Stimulated activated CD8-positive, alpha-beta memory T cell treated with anti-CD3 and anti-CD28 coated beads, Interleukin-12 subunit alpha, Interleukin-12 subunit beta, amount 100 ng/mL, for 1 hour (primary cell): ENCODE results near the gene IL1RAP.

Source experiments
- DNase-seq: peaks from one replicate; pipeline ENCODE4 v3.0.0-alpha.2; 2020; ENCODE audit warnings: low read depth

Gene IL1RAP

DNA sequence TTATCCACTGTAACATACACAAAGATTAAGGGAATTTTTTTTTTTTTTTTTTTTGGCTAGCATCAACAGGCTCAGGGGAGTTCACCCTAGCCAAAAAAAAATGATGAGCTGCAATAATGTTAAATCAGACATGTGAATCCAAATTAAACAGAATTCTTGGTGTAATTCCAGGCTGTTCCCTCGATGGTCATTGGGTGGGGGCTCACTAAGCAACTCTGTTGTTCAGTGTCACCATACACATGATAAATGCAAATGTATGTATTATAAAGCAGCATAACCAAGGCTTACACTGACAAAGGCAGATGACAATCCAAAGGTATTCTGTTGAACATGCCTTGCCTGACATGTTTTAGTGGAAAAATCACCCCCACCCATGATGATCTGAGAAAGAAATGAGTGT lies 29.0 kb downstream of the IL1RAP start:
- no peak for DNase-seq

DNA sequence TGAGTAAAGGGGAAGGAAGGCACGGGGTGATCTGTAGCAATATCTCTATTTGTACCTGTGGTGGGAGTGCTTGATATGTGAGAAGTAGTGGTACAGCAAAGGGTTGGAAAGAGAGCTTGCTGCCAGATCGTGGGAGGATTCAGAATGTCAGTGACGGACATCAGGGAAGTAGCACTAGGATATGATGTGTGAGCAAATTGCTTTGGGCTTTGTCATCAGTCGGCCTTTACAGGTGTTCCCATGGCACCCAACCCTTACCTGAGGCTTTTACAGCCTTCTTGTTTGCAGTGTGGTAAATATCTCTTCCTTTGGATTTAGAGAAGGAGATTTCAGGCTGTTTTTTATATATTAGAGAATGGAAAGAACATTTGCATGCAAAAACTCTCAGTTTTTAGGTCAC lies 29.8 kb downstream of the IL1RAP start:
- no peak for DNase-seq

DNA sequence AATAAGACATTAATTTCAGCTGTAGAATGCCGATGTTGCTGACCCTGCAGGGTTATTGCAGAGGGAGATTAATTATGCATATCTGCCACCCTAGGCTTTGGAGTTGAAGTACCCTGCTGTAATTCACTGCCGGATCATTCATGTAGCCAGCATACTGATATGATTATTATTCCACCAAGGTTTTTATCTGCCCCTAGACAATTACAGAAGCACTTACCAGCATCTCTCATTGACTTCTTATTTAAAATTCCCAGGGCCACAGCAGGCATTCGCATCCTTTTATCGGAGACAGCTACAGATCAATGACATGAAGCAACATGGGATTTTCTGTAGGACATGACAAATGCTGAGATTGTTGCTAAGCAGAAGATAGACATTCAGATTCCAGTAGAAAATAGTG lies 31.3 kb downstream of the IL1RAP start:
- no peak for DNase-seq

DNA sequence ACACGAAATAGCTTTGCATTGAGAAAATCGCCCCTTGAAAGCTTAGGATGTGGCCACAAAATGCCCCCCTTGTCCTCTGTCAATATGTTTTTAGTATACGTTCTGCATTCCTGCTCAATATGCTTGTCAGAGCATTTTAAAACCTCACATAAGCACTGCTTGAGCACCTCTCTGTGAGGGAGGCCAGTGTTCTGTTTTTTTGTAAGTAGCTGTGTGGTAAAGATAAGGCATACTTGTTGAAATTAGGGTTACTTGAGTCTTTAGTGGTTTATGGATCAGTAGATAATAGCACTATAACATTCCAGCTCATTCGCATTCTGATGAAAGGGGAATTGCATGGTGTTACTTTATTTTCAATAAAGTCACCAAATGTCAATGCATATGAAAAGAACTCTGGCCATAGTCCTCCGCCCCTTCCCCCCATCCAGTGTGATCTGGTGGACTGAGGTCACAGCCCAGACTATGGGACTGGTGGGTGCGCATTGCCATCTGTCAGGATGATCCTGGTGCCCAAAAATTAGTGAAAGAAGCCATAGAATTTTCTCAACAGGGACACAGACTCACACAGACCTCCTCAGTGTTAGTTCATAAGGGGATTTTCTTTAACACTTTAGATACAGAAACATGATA lies 33.1 kb downstream of the IL1RAP start:
- no peak for DNase-seq

DNA sequence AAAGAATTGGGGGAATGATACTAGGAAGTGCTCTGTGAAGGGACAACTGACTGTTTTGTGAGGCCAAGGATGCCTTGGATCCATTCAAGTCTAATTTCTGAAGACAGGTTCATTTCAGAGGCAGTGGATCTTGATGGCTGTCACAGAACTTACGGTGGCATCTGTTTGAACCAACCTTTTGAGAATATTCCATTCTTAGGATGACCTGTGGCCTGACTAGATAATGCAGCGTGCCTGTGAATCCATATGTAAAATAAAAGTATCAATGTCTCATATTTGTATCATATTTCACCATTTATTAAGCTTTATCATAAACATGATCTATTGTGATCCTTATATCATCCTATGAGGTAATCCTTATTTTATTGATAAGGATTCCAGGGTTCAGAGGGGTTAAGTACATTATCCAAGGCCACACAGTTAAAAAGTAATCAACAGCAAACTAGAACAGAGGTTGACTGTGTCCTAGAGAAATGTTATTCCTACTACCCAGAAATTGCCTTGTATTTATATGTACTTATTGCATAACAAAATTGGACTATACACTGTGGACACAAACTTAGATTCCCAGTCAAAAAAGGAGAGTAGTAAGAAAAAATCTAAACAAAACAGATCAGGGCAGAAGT lies 34.3 kb downstream of the IL1RAP start:
- no peak for DNase-seq

DNA sequence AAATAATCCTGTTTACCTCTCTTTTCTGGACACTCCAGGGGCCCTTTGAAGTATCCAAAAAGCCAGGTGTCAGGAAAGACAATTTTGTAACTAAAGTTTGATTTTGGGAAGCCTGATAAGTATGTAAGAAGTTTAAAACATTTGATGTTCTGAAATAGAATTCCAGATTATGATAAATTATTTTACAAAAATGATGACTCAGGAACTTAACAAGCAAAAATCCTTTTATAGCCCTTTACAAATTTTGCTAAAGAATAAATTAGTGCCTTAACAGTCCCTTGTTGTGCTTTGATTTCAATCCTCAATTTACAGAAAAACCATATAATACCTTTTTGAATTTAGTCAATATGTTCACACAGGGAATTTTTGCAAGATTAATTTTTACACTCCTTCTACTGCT lies 38.1 kb downstream of the IL1RAP start:
- no peak for DNase-seq

DNA sequence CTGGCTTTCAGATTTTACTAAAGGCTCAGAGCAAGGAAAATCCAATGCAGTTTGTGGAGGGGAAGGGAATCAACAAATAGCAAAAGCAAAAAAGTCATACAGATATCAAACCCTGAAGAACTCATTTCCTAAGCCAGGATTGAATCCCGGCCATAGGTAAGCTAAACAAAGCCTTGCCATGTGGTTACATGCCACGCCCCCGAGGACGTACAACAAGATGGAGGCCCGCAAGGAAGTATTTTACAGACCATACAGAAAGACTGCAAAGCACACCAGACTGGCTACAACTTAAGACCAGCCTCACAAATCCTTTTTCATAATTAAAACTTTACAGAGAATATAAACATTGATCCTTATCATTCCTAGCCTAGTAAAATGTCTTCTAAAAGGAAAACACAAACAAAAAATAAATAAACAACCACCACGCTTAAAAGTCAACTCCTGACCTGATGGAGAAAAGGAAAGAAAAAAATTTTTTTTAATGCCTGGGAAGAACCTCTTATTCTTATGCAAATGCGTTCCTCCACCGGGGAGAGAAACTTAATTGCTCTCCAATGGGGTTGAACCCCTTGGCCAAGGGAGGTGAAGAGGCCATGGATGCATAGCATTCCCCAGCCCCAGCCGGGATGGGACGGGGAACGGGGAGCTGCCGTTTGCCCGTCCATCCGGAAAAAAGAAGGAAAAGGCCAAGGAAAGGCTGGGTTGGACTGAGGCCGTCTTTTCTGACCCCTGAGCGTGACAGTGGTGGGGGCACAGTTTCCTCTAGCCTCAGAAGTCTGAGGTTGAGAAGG lies 39.3 kb downstream of the IL1RAP start:
- no peak for DNase-seq

DNA sequence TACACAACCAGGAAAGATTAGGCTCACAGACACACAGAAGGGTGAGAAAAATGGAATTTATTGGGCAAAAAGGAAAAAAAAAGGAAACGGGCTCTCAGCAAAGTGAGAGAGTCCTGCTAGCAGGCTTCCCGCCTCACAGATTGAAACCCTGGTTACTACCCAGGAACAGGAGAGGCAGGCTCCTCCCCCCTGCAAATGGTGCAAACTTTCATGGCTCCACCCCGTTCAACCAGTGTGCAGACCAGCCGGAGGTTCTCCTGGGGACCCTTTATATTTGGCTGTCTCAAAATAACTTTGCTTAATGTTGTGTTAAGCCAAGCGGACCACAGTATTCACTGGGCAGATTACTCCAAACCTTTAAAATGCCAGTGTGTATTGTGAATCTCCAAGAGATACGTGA lies 40.3 kb downstream of the IL1RAP start:
- DNase-seq, result no peak

DNA sequence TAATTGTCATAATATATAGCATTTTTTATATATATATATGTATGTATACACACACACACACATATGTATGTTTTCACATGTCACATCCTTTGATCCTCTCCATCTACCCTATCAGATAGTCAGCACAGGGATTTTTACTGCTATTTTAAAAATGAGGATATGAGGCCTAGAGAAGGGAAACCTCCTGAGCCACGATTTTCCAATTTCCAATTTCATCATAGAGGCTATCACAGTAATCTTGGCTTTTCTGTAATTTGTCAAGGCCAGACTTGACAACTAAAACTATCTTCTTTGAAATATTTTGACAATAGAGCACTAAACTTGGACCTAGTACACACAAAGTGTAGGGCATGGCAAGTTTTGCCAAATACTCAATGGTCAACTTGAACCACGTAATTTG lies 42.5 kb downstream of the IL1RAP start:
- no peak for DNase-seq

DNA sequence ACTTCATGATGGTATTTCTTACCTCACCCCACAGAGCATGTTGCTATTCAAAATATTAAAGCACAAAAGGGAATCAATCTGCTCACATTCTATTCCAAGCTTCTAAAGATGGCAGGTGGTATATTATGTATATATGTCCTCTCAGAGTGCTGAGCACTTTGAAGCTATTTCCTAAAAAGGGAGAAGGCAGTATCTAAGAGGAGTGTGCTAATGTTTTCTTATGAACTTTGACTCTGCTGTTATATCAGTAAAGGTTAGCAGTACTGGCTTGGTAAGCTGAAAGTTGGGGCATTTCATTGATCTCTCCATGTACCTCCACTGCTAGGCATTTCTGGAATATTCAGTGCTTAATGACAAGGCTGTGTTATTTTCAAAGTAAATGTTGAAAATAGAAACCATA lies 43.4 kb downstream of the IL1RAP start:
- DNase-seq, result no peak

DNA sequence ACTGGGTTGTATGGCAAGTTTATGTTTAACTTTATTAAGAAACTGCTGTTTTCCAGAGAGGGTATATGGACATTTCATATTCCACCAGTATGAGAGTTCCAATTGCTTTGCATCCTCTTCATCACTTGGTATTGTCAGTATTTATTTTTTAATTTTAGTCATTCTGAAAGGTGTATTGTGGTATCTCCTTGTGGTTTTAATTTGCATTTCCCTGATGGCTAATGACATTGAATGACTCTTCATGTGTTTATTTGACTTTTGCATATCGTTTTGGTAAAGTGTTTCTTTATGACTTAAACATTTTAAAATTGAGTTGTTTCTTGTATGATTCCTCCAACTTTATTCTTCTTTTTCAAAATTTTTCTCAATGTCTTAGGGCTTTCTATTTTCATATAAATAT lies 44.4 kb downstream of the IL1RAP start:
- DNase-seq, result no peak

DNA sequence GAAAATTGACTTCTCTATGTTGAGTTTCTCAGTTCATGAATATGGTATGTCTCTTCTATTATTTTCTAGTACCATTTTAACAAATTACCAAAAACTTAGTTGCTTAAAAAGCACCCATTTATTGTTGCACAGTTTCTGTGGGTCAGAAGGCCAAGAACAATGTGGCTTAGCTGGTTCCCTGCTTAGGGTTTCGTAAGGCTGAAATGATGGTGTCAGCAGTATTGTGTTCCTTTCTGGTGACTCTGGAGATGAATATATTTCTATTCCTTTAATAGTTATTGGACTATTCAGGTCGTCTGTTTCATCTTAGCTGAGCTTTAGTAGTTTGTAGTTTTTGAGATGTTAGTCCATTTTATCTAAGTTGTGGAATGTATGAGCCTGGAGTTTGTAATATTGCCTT lies 44.9 kb downstream of the IL1RAP start:
- DNase-seq, result no peak

DNA sequence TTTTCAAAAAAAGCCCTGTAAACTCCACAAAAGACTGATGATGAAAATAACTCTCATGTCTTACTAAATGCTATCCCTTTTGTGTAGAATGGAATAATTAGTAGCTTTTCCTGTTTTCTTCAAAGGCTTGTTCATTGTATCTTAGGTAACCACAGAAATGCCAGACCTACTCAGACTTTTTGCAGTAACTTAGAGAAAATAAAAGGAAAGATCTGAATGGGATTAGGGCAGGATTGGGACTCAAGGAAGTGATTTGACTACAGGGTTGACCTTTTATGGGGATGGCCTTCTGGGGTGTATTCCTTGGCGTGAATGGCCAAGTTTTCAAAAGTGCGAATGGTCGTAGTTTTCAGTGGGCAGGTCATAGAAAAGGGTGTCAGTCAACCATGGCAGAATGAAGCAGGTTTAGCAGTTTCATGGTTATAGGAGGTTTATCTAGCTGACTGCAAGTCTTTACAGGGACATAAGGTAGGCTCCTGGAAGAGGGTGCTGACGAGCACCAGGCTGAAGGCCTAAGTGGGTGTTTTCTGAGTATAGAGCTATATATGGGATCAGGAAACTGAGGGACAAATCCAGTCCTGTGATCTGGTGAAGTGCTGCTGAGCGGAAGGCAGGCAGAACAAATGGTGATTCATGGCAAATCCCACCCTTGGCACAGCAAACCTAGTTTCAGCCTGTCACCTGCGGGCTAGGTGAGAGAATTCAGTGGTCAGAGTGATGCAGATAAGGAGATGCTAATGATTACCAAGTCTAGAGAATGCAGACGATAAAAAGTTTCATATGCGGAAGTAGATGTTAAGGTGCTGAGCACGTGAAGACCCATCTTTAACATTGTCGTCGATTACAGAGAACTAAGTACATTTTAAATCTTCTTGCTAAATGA lies 46.4 kb downstream of the IL1RAP start:
- DNase-seq, result no peak

DNA sequence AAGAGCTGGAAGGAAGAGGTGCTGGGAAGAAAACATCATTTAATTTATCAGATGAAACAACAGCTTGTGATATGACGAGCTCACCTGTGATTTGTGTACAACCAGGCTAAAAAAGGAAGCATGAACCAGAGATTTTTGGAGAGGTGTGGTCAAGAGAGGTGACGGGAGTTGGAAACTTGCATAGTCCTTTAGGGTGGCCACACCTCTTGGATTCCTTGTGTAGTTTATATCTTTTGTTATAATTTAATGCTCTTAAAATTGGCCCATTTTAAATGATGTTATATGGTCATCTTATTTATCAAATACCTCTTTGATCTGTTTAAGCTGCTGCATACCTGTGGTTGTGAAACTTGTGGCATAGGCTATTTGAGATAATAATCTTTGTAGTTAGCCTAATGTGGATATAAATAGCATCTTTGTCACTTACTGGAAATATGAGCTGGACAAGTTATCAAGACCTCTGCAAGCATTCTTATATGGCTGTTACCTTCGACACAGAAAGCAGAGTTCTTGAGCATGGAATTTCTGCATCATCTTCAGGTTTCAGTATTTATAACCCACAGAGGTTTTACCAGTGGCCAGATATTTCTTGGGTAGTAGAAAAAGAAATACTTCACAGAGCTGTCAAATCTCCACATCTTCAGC lies 49.1 kb downstream of the IL1RAP start:
- no peak for DNase-seq

DNA sequence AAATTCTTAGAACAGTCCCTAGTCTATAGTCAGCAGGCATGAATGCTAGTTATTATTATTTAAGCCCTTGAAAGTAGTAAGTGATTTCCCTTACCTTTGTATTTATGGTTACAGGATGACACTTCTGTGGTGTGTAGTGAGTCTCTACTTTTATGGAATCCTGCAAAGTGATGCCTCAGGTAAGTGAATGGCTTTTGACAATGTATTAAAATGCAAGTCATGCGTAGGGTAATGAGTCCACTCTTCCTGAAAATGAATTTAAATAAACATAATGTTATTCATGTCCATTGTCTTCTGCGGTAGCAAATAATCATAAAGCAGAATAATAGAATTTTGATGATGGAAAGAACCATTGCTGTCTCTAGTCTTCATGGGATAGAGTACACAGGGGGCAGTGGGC lies 50.3 kb downstream of the IL1RAP start:
- no peak for DNase-seq

DNA sequence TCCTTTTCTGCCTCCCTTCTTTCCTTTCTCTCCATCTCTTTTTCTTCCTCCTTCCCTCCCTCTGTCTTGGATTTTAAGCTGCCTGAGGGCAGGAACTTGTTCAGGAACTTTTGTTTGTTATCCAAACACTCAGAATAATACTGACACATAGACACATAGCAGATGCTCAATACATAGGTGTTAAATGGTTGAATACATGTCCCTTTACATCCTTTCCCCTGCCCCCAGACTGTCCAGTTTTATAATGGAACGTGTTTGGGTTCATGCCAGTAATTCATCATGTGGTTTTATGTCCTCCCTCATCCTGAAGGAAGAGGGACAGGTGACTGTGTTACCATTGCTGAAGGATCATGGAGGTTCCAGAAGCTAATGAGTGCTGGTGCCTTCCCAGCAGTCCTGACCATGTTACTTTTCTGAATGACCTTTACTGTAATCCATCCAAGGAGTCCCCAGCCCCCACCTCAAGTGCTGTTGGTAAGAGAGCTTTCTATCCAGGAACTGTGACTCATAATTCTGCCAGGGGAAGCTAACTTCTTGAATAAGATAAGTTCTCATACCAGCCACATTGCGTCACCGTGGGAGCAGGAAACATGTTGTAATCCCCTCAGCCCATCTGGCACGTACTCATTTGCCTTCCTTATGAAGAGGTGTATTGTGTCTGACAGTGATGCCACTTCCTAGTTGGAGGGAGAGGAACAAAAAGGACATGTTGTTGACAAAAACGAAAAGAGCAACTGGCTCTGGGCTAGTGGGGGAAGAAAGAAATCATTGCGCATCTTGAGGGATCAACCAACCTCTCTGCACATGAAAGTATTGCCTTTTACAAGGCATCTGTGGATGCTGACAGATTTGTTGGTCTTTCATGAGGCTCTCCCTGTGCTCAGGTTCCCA lies 52.4 kb downstream of the IL1RAP start:
- no peak for DNase-seq

DNA sequence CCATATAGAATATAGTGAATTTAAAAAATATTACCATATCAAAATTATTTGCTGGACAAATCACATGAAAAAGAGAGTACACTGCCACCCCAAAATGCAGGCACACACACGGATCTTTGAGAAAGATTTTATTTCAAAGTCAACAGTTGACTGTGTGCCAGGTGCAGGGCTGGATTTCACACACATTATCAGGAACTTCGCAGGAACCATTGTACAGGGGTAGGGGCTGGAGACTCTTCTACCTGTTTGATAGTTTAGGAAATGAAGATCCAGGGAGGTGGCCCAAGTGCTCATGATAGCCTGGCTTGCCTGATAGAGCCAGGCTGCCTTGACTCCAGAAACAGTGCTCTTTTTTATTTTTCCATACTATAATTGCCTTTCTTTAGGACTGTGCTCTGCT lies 54.2 kb downstream of the IL1RAP start:
- no peak for DNase-seq

DNA sequence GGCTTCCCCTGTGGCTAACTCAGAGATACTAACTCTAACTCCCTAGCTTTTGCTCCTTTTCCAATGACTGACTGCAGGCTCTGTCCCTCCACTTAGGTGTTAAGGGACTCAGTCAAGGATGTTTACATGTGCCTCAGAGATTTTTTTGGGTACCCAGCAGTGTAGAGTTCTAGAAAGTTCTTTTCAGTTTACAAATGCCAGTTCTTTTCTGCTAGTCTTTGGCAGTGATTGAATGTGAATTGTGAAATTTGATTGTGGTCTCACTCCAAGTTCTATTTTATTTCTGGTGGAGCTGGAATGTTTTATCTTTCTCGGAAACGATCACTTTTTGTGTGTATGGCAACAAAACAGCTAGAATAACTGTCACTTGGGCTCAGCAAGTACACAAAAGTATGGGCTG lies 60.6 kb downstream of the IL1RAP start:
- no peak for DNase-seq

DNA sequence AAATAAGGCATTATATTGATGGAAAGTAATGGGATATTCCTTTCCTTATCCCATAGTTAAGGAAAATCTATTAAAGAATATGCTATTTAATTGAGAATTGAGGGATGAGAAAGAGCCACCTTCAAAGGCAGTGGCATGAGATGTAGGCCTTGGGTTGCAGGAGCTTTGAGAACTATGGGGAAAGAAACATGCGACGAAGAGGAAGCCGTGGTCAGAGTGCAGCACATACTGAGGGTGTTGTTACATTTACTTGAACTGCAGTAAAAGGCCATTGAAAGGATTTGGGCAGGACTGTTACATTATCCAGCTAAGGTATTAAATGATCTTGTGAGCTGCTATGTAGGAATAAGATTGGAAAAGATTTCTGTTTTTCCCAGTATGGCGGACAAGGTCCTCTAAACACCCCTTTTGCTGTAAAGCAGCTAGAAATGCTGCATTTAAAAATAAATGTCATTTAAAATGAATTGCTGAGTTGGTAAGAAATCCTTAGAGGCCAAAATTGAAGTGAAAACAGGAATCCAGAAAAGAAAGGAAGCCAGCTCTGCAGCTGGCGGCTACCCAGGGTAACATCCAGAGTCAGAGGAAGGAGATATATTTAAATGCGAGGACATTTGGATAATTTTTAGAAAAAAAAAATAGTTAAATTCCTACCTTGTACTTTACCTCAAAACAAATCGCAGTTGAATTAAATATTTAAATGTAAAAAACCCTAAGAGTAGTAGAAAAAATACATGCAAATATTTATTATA lies 61.7 kb downstream of the IL1RAP start:
- no peak for DNase-seq

DNA sequence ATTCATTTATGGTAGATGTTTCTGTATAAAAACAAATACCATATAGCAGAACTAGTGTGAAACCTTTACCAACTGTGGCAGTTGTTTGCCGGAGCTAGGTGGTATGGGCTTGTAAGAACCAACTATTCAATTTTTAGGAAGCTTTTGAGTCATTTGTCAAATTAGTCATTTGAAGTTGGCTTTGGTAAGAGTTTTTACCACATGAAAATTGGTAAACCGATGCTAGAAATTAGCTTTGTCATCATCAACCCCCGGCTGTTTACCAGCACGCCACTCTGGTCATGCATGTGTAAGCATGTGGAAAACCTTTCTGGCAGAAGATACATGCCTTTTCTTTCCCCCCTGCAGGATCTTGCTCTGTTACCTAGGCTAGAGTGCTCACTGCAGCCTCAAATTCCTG lies 63.3 kb downstream of the IL1RAP start:
- no peak for DNase-seq
